Measurements from ENCODE around the gene GALM. TPM values are rescaled to one million over a fixed set of nuclear protein-coding genes. Genes with fewer than 3 reads are reported as not detected.
"Not testable (repeated sequence)": the region's sequence is repeated elsewhere in the genome, so short reads cannot be mapped to it uniquely, and the experiment has no call there.

Gene GALM
- total and polyA plus RNA-seq, 2 of the 8 experiments (the other 6 are each of a cell fraction or from before 2014, with no cell fraction given) = 9.9 to 13.1 TPM

DNA sequence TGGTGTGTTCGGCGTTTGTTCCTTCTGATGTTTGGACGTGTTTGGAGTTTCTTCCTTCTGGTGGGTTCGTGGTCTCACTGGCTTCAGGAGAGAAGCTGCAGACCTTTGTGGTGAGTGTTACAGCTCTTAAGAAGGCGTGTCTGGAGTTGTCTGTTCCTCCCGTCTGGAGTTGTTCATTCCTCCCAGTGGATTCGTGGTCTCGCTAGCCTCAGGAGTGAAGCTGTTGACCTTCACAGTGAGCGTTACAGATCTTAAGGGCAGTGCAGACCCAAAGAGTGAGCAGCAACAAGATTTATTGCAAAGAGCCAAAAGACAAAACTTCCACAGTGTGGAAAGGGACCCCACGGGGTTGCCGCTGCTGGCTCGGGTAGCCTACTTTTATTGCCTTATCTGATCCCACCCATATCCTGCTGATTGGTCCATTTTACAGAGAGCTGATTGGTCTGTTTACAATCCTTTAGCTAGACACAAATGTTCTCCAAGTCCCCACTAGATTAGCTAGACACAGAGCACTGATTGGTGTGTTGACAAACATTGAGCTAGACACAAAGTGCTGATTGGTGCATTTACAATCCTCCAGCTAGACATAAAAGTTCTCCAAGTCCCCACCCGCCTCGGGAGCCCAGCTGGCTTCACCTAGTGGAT lies 23.4 kb upstream of the GALM start:
- not testable (repeated sequence) for H3K36me3 ChIP-seq (ENCODE audit: control insufficient read depth in 2 of 4, insufficient read depth in 4 of 4, low read length in 3 of 4)

More for the DNA sequence above, 23.4 kb upstream of the GALM start:
- H3K9me3 ChIP-seq (ENCODE audit: insufficient read depth in 2 of 2, low read depth in 1 of 2, low read length in 1 of 2) = peaks cover 11 to 12% of the 10 kb centered on the region in 2 experiments
- H2AFZ ChIP-seq (ENCODE audit: low read length); H3K79me1 ChIP-seq (ENCODE audit: low read depth, low read length); H3K18ac ChIP-seq (ENCODE audit: extremely low read depth, low read length); H3K23ac ChIP-seq (ENCODE audit: insufficient read length); H3K79me2 ChIP-seq (ENCODE audit: control insufficient read depth in 1 of 2, insufficient read depth in 2 of 2, low read length in 2 of 2); H2AK5ac ChIP-seq (ENCODE audit: low read depth, low read length); H4K91ac ChIP-seq (replicated peaks; ENCODE audit: insufficient read length, low read length); DNase-seq (ENCODE audit: low read depth in 1 of 2, low spot score in 2 of 2); H3K23me2 ChIP-seq (ENCODE audit: low read depth, low read length); H3K56ac ChIP-seq (replicated peaks; ENCODE audit: insufficient read length, low read depth, low read length); H3K14ac ChIP-seq (ENCODE audit: insufficient read length); H3K9ac ChIP-seq (replicated peaks in 1 of 4; ENCODE audit: extremely low read depth in 1 of 4, low read depth in 3 of 4, low read length in 3 of 4); H2BK20ac ChIP-seq (ENCODE audit: low read length); FAIRE-seq; H4K5ac ChIP-seq (ENCODE audit: insufficient read length, low read depth, low read length); H3K4me2 ChIP-seq (ENCODE audit: insufficient read depth in 1 of 2, low read depth in 2 of 2, low read length in 2 of 2); H4K20me1 ChIP-seq (replicated peaks in 1 of 2; ENCODE audit: control insufficient read depth in 1 of 2, insufficient read depth in 2 of 2, low read length in 2 of 2); H3K4me1 ChIP-seq (replicated peaks in 1 of 4; ENCODE audit: control insufficient read depth in 3 of 4, insufficient read depth in 4 of 4, low read length in 3 of 4); H2BK5ac ChIP-seq (ENCODE audit: low read depth, low read length); H2BK120ac ChIP-seq (replicated peaks; ENCODE audit: low read depth, low read length); H3K4me3 ChIP-seq (ENCODE audit: extremely low read depth in 1 of 4, insufficient read depth in 2 of 4, low read depth in 3 of 4, low read length in 4 of 4); H3K27ac ChIP-seq (ENCODE audit: low read depth, low read length); H3K4ac ChIP-seq (replicated peaks; ENCODE audit: insufficient read length, low read depth, low read length); H3K27me3 ChIP-seq (replicated peaks in 1 of 4; ENCODE audit: control insufficient read depth in 3 of 4, extremely low read depth in 1 of 4, insufficient read depth in 3 of 4, low read length in 3 of 4); H4K8ac ChIP-seq (ENCODE audit: extremely low read depth, insufficient read depth, low read length); H2BK15ac ChIP-seq (ENCODE audit: low read length); H2BK12ac ChIP-seq (ENCODE audit: low read depth, low read length): not testable (repeated sequence)
- POLR2A ChIA-PET (ENCODE audit: partially characterized antibody) = interaction anchor here (1.4 kb wide), 1 partner anchor 101 kb away, joined by 4 read pairs; no protein-coding TSS in a partner anchor
- CTCF ChIA-PET (ENCODE audit: partially characterized antibody) = interaction anchor here (0.6 kb wide), 1 partner anchor 30 kb away, joined by 3 read pairs; no protein-coding TSS in a partner anchor
- 93% methylated on average over 14 of the region's 14 CpGs; no CpG with 5 or more reads in 1 of the 2 experiments for WGBS, 2 experiments (ENCODE audit: extremely low coverage in 1 of 2, insufficient coverage in 1 of 2, insufficient read length in 1 of 2, insufficient replicate concordance in 2 of 2, low coverage in 1 of 2, low lambda C conversion rate in 2 of 2, missing lambda C conversion rate in 1 of 2)
